Gastrocnemius medialis (tissue), 4 donors: ENCODE data around the gene RBM6. TPM values are rescaled to one million over a fixed set of nuclear protein-coding genes. Genes with fewer than 3 reads are reported as not detected.
A peak's percentile ranks its signal among the peaks of the same experiment; 100 is the strongest.

Experiments
- ATAC-seq, 2 donors: fragments of 150-250 bp; one replicate each; pipeline ENCODE4 v1.9.1; 2016
- DNase-seq, 2 donors: peaks; one replicate each; pipeline ENCODE4 v3.0.0-alpha.2; 2019
- H3K27ac ChIP-seq, 4 donors: fragments of 200-600 bp; sonication (generic); 1 replicate in 1 of 4; 2 replicates in 3 of 4; pipeline ENCODE4 v1.5.1; 2016 to 2018; ENCODE audit warnings: mild to moderate bottlenecking in 2 of 4, moderate library complexity in 1 of 4
- H3K27me3 ChIP-seq, 3 donors: fragments of 200-600 bp; sonication (generic) in 2 of 3; 1 replicate in 1 of 3; 2 replicates in 2 of 3; pipeline versions ENCODE4 v1.5.1 to v1.6.0; 2016 to 2019; ENCODE audit warnings: mild to moderate bottlenecking in 1 of 3, moderate library complexity in 1 of 3
- H3K36me3 ChIP-seq, 2 donors: fragments of 200-600 bp; sonication (generic) in 1 of 2; one replicate each; pipeline ENCODE4 v1.5.1; 2017 to 2018
- H3K4me1 ChIP-seq, 2 donors: fragments of 200-600 bp; sonication (generic) in 1 of 2; one replicate each; pipeline ENCODE4 v1.5.1; 2016 to 2017; ENCODE audit warnings: mild to moderate bottlenecking in 2 of 2
- H3K4me3 ChIP-seq, 4 donors: fragments of 200-600 bp; sonication (generic) in 3 of 4; 1 replicate in 1 of 4; 2 replicates in 3 of 4; pipeline ENCODE4 v1.5.1; 2016 to 2019; ENCODE audit warnings: mild to moderate bottlenecking in 2 of 4
- H3K9me3 ChIP-seq, 3 donors: fragments of 200-600 bp; sonication (generic) in 2 of 3; 1 replicate in 1 of 3; 2 replicates in 2 of 3; pipeline ENCODE4 v1.5.1; 2016 to 2019
- CTCF ChIP-seq, 5 experiments: fragments of 450-650 bp in 3 of 5; fragments of 200-600 bp in 2 of 5; sonication (generic) in 2 of 5; IDR thresholded peaks in 4 of 5; conservative IDR thresholded peaks in 1 of 5; 1 replicate in 4 of 5; 2 replicates in 1 of 5; pipeline ENCODE4 v1.5.1; 2016 to 2019; ENCODE audit warnings: antibody characterized with exemption in 5 of 5, mild to moderate bottlenecking in 3 of 5, moderate library complexity in 3 of 5
- POLR2A ChIP-seq, 2 donors: fragments of 450-650 bp; IDR thresholded peaks; one replicate each; pipeline ENCODE4 v1.6.1; 2017; ENCODE audit warnings: antibody characterized with exemption in 2 of 2, mild to moderate bottlenecking in 2 of 2, moderate library complexity in 2 of 2
- in situ Hi-C, 4 donors: fragments of 200-750 bp; cut with MboI; loops; one replicate each; pipeline versions ENCODE4 v1.15.0 to v1.8.0; 2017; ENCODE audit warnings: low sequenced_read_pairs in 4 of 4
- intact Hi-C: fragments of 100-400 bp; cut with DNase I; formaldehyde crosslinking; loops from one replicate; pipeline ENCODE4 v1.15.1; 2023; ENCODE audit warnings: low total_unique reads
- total RNA-seq, 4 donors: library from RNA; depleted of rRNA; stranded (reverse); fragments of >200 nt; gene quantifications; one replicate each; pipeline versions ENCODE4 v1.1.0 to v1.2.3, GENCODE V29; 2016

RBM6 gene
- total RNA-seq, 4 donors from 2014 or later, result 27.2 to 55.6 (median 30.6) TPM

GRCh38 chr3:50119786-50120185 is 179.8 kb downstream of the RBM6 start:
- no peak for TF ChIP-seq POLR2A (IDR thresholded peaks at IDR 0.05)
- TF ChIP-seq CTCF (IDR thresholded peaks at IDR 0.05 in 4 of 5, conservative IDR thresholded peaks at IDR 0.05 in 1 of 5), result no peak
- in situ Hi-C loops, result loop anchor here (5.0 to 10.0 kb wide), 2 partner anchors 65 to 68 kb away; no protein-coding TSS in a partner anchor
- DNase-seq, result no peak
- no peak for ATAC-seq
- intact Hi-C loops, result loop anchor here (2.0 kb wide), 2 partner anchors 35 to 107 kb away; partner anchors contain the start of gene SEMA3F
- no peaks in the 10 kb centered on the region for H3K27me3 ChIP-seq
- H3K27ac ChIP-seq, result no peak overlapping the region
- peaks cover 3 to 58% of the 10 kb centered on the region in 2 donors for H3K36me3 ChIP-seq
- no peaks in the 10 kb centered on the region for H3K9me3 ChIP-seq
- peaks cover 3% of the 10 kb centered on the region in 2 donors for H3K4me1 ChIP-seq
- H3K4me3 ChIP-seq, result no peak overlapping the region

- DNase-seq (no peak), ATAC-seq (no peak)
- Histone ChIP-seq H3K27me3 (no peaks in the 10 kb centered on the region), H3K9me3 (no peaks in the 10 kb centered on the region), H3K4me3 (no peak overlapping the region), H3K27ac (no peak overlapping the region), H3K4me1 (peaks cover 3 to 4% of the 10 kb centered on the region in 2 donors), H3K36me3 (peaks cover 3 to 51% of the 10 kb centered on the region in 2 donors)
- TF ChIP-seq POLR2A (IDR thresholded peaks at IDR 0.05) (no peak), CTCF (IDR thresholded peaks at IDR 0.05 in 4 of 5, conservative IDR thresholded peaks at IDR 0.05 in 1 of 5) (no peak)
- intact Hi-C loops (loop anchor here (1.0 to 2.0 kb wide), 3 partner anchors 34 to 106 kb away; partner anchors contain the start of gene SEMA3F), in situ Hi-C loops (loop anchor here (5.0 to 10.0 kb wide), 2 partner anchors 64 to 67 kb away; no protein-coding TSS in a partner anchor)
Measured at GRCh38 chr3:50120364-50121071, 180.6 kb downstream of the RBM6 start.

- in situ Hi-C loops, result loop anchor here (5.0 to 10.0 kb wide), 2 partner anchors 63 to 66 kb away; no protein-coding TSS in a partner anchor
- peak; percentile 89 to 91 for ATAC-seq
- Histone ChIP-seq H3K27me3 (no peaks in the 10 kb centered on the region), H3K4me1 (peaks cover 3 to 5% of the 10 kb centered on the region in 2 donors), H3K4me3 (no peak overlapping the region), H3K9me3 (no peaks in the 10 kb centered on the region), H3K36me3 (peaks cover 3 to 42% of the 10 kb centered on the region in 2 donors), H3K27ac (peak overlapping the region in 1 of 4 donors; percentile 22)
- peak; percentile 45 to 66 for DNase-seq
- no peak for TF ChIP-seq POLR2A (IDR thresholded peaks at IDR 0.05)
- TF ChIP-seq CTCF (IDR thresholded peaks at IDR 0.05 in 4 of 5, conservative IDR thresholded peaks at IDR 0.05 in 1 of 5), result peak; percentile 82 to 93 (median 87)
- intact Hi-C loops, result loop anchor here (1.0 to 2.0 kb wide), 3 partner anchors 33 to 105 kb away; partner anchors contain the start of gene SEMA3F
Measured at GRCh38 chr3:50121072-50122032, 181.4 kb downstream of the RBM6 start.

- H3K4me3 ChIP-seq, result no peak overlapping the region
- H3K36me3 ChIP-seq, result peaks cover 0 to 35% of the 10 kb centered on the region in 2 donors
- H3K9me3 ChIP-seq, result no peaks in the 10 kb centered on the region
- intact Hi-C loops, result no loop called here
- H3K27ac ChIP-seq, result no peak overlapping the region
- in situ Hi-C loops, result loop anchor here (5.0 to 10.0 kb wide), 2 partner anchors 63 to 65 kb away; no protein-coding TSS in a partner anchor
- no peaks in the 10 kb centered on the region for H3K27me3 ChIP-seq
- TF ChIP-seq CTCF (IDR thresholded peaks at IDR 0.05 in 4 of 5, conservative IDR thresholded peaks at IDR 0.05 in 1 of 5), result no peak
- no peak for TF ChIP-seq POLR2A (IDR thresholded peaks at IDR 0.05)
- ATAC-seq (no peak), DNase-seq (no peak)
- peaks cover 3 to 5% of the 10 kb centered on the region in 2 donors for H3K4me1 ChIP-seq
Measured at GRCh38 chr3:50122071-50122470, 182.1 kb downstream of the RBM6 start.
